Mesendoderm (in vitro differentiated cells): ENCODE results near the gene SIAH2.

ENCODE experiments used
- DNase-seq: peaks from one replicate; pipeline ENCODE4 v3.0.0; 2013
- H2AK5ac ChIP-seq: 2 replicates; pipeline ENCODE4 v1.6.1; 2013; ENCODE audit warnings: low read length, inconsistent platforms
- H2BK120ac ChIP-seq: 2 replicates; pipeline ENCODE4 v1.6.1; 2013; ENCODE audit warnings: low read depth, mild to moderate bottlenecking, low read length, moderate library complexity, mixed read lengths
- H2BK15ac ChIP-seq: replicated peaks from 2 replicates; pipeline ENCODE4 v1.6.1; 2013; ENCODE audit warnings: low read depth, mild to moderate bottlenecking, moderate library complexity
- H2BK5ac ChIP-seq: 2 replicates; pipeline ENCODE4 v1.6.1; 2013; ENCODE audit warnings: low read length, inconsistent platforms
- H3K18ac ChIP-seq: 2 replicates; pipeline ENCODE4 v1.6.1; 2013; ENCODE audit warnings: mild to moderate bottlenecking, low read length, mixed read lengths
- H3K23ac ChIP-seq: one replicate; pipeline ENCODE4 v1.6.1; 2013; ENCODE audit warnings: low read length
- H3K27ac ChIP-seq: 2 replicates; pipeline ENCODE4 v1.5.1; 2013; ENCODE audit warnings: low read depth, mild to moderate bottlenecking, inconsistent platforms, low read length, moderate library complexity
- H3K27me3 ChIP-seq: 2 replicates; pipeline ENCODE4 v1.6.1; 2013; ENCODE audit warnings: low read length, control low read depth, mild to moderate bottlenecking, inconsistent platforms; ENCODE audit not compliant: insufficient read depth, poor library complexity
- H3K36me3 ChIP-seq: 2 replicates; pipeline ENCODE4 v1.6.1; 2013; ENCODE audit warnings: low read length, inconsistent platforms; ENCODE audit not compliant: control insufficient read depth, insufficient read depth
- H3K4ac ChIP-seq: one replicate; pipeline ENCODE4 v1.6.1; 2013; ENCODE audit warnings: low read depth, mild to moderate bottlenecking, low read length, moderate library complexity
- H3K4me1 ChIP-seq: 2 replicates; pipeline ENCODE4 v1.6.1; 2013; ENCODE audit warnings: low read depth, low read length, inconsistent platforms; ENCODE audit not compliant: control insufficient read depth
- H3K4me2 ChIP-seq: 2 replicates; pipeline ENCODE4 v1.6.1; 2013; ENCODE audit warnings: low read length
- H3K4me3 ChIP-seq: 2 replicates; pipeline ENCODE4 v1.5.1; 2013; ENCODE audit warnings: mild to moderate bottlenecking, low read length
- H3K56ac ChIP-seq: one replicate; pipeline ENCODE4 v1.6.1; 2013; ENCODE audit warnings: low read length
- H3K79me1 ChIP-seq: 2 replicates; pipeline ENCODE4 v1.6.1; 2013; ENCODE audit warnings: low read length, inconsistent platforms
- H3K79me2 ChIP-seq: 2 replicates; pipeline ENCODE4 v1.6.1; 2013; ENCODE audit warnings: mild to moderate bottlenecking, low read length; ENCODE audit not compliant: control insufficient read depth, insufficient read depth
- H3K9ac ChIP-seq: 2 replicates; pipeline ENCODE4 v1.6.1; 2013; ENCODE audit warnings: low read length, inconsistent platforms
- H4K5ac ChIP-seq: one replicate; pipeline ENCODE4 v1.6.1; 2013; ENCODE audit warnings: low read length
- H4K8ac ChIP-seq: one replicate; pipeline ENCODE4 v1.6.1; 2013; ENCODE audit warnings: low read depth, mild to moderate bottlenecking, control low read depth, low read length, moderate library complexity
- WGBS: extraction: QIAGEN DNeasy Blood & Tissue Kit; methylation state at CpG from one replicate; pipeline ENCODE4 v1.1.7; 2013; ENCODE audit warnings: low lambda C conversion rate, missing lambda C conversion rate; ENCODE audit not compliant: insufficient coverage; ENCODE audit errors: extremely low coverage; 5-methylcytosine and 5-hydroxymethylcytosine counted together

SIAH2 gene

GRCh38 chr3:150722267-150722666, 40.7 kb downstream of the SIAH2 start:
- Histone ChIP-seq H3K23ac (no peak overlapping the region), H3K56ac (no peak overlapping the region), H3K4me3 (no peak overlapping the region), H3K79me2 (no peaks in the 10 kb centered on the region), H4K8ac (no peak overlapping the region), H2BK5ac (no peak overlapping the region), H3K36me3 (no peaks in the 10 kb centered on the region), H3K27me3 (no peaks in the 10 kb centered on the region), H3K9ac (no peak overlapping the region), H3K4ac (no peak overlapping the region), H3K4me2 (no peak overlapping the region), H2BK15ac (no peak overlapping the region), H3K18ac (no peak overlapping the region), H3K27ac (no peak overlapping the region), H2AK5ac (no peak overlapping the region), H3K79me1 (no peaks in the 10 kb centered on the region), H3K4me1 (no peaks in the 10 kb centered on the region), H4K5ac (no peak overlapping the region), H2BK120ac (no peak overlapping the region)
- no CpG with 5 or more reads among the region's 3 CpGs for WGBS
- no peak for DNase-seq

GRCh38 chr3:150721285-150722130, 41.5 kb downstream of the SIAH2 start:
- Histone ChIP-seq H3K4me2 (no peak overlapping the region), H3K79me1 (no peaks in the 10 kb centered on the region), H3K27me3 (no peaks in the 10 kb centered on the region), H3K56ac (no peak overlapping the region), H3K4ac (no peak overlapping the region), H3K23ac (no peak overlapping the region), H4K8ac (no peak overlapping the region), H2BK120ac (no peak overlapping the region), H2AK5ac (no peak overlapping the region), H3K27ac (no peak overlapping the region), H3K9ac (no peak overlapping the region), H3K36me3 (no peaks in the 10 kb centered on the region), H3K79me2 (no peaks in the 10 kb centered on the region), H3K18ac (no peak overlapping the region), H3K4me1 (no peaks in the 10 kb centered on the region), H3K4me3 (no peak overlapping the region), H2BK5ac (no peak overlapping the region), H2BK15ac (no peak overlapping the region), H4K5ac (no peak overlapping the region)
- DNase-seq = peak; percentile 77
- WGBS = no CpG with 5 or more reads among the region's 13 CpGs

GRCh38 chr3:150720444-150720843, 42.5 kb downstream of the SIAH2 start:
- no peak overlapping the region for H3K23ac ChIP-seq
- H3K36me3 ChIP-seq = no peaks in the 10 kb centered on the region
- no CpG with 5 or more reads among the region's 3 CpGs for WGBS
- H3K4me2 ChIP-seq = no peak overlapping the region
- no peaks in the 10 kb centered on the region for H3K4me1 ChIP-seq
- no peaks in the 10 kb centered on the region for H3K79me1 ChIP-seq
- no peak overlapping the region for H2AK5ac ChIP-seq
- no peak overlapping the region for H3K4me3 ChIP-seq
- no peak overlapping the region for H3K27ac ChIP-seq
- no peaks in the 10 kb centered on the region for H3K79me2 ChIP-seq
- H3K4ac ChIP-seq = no peak overlapping the region
- H3K56ac ChIP-seq = no peak overlapping the region
- H4K5ac ChIP-seq = no peak overlapping the region
- no peak for DNase-seq
- no peak overlapping the region for H2BK5ac ChIP-seq
- H4K8ac ChIP-seq = no peak overlapping the region
- H2BK120ac ChIP-seq = no peak overlapping the region
- no peak overlapping the region for H3K9ac ChIP-seq
- no peak overlapping the region for H3K18ac ChIP-seq
- H3K27me3 ChIP-seq = no peaks in the 10 kb centered on the region
- no peak overlapping the region for H2BK15ac ChIP-seq

GRCh38 chr3:150710097-150710496, 52.9 kb downstream of the SIAH2 start:
- H3K79me1 ChIP-seq = no peaks in the 10 kb centered on the region
- H3K27me3 ChIP-seq = no peaks in the 10 kb centered on the region
- H4K8ac ChIP-seq = no peak overlapping the region
- H2BK5ac ChIP-seq = no peak overlapping the region
- H3K4me3 ChIP-seq = no peak overlapping the region
- H3K27ac ChIP-seq = no peak overlapping the region
- H4K5ac ChIP-seq = no peak overlapping the region
- DNase-seq = no peak
- no peaks in the 10 kb centered on the region for H3K79me2 ChIP-seq
- H2BK120ac ChIP-seq = no peak overlapping the region
- no peak overlapping the region for H3K18ac ChIP-seq
- H3K4me1 ChIP-seq = no peaks in the 10 kb centered on the region
- no CpG with 5 or more reads among the region's 2 CpGs for WGBS
- no peak overlapping the region for H3K23ac ChIP-seq
- no peaks in the 10 kb centered on the region for H3K36me3 ChIP-seq
- no peak overlapping the region for H2BK15ac ChIP-seq
- no peak overlapping the region for H3K4me2 ChIP-seq
- H2AK5ac ChIP-seq = no peak overlapping the region
- H3K4ac ChIP-seq = no peak overlapping the region
- no peak overlapping the region for H3K56ac ChIP-seq
- H3K9ac ChIP-seq = no peak overlapping the region

GRCh38 chr3:150703756-150704344, 59.1 kb downstream of the SIAH2 start, which contains the start of gene ERICH6:
TSS of gene ERICH6 (minus strand) at chr3:150703920. CDS start at chr3:150703898, 22 bp downstream.
- Histone ChIP-seq H3K4me1 (peaks cover 3% of the 10 kb centered on the region), H3K36me3 (no peaks in the 10 kb centered on the region), H4K5ac (no peak within 1 kb of the TSS), H3K9ac (peak within 1 kb of the TSS; percentile 74), H3K4me2 (peak within 1 kb of the TSS; percentile 61), H3K4me3 (peak within 1 kb of the TSS; percentile 52), H2AK5ac (no peak within 1 kb of the TSS), H3K56ac (peak within 1 kb of the TSS; percentile 85), H3K4ac (no peak within 1 kb of the TSS), H3K23ac (no peak within 1 kb of the TSS), H3K79me2 (no peaks in the 10 kb centered on the region), H3K79me1 (no peaks in the 10 kb centered on the region), H2BK15ac (no peak within 1 kb of the TSS), H4K8ac (no peak within 1 kb of the TSS), H2BK5ac (no peak within 1 kb of the TSS), H2BK120ac (no peak within 1 kb of the TSS), H3K18ac (no peak within 1 kb of the TSS), H3K27ac (no peak within 1 kb of the TSS), H3K27me3 (no peaks in the 10 kb centered on the region)
- no CpG with 5 or more reads among the region's 35 CpGs for WGBS
- DNase-seq = peak; percentile 97
